ENCODE results near the gene SRRD.
A peak's percentile ranks its signal among the peaks of the same experiment; 100 is the strongest.

Gene SRRD

GRCh38 chr22:26463101-26463661 is 20.5 kb upstream of the SRRD start:
- TF ChIP-seq CTCF (conservative IDR thresholded peaks at IDR 0.05; ENCODE audit: low read depth) = no peak
- POLR2A ChIA-PET (ENCODE audit: low non-redundant PET) = no interaction called here
- CTCF ChIA-PET = interaction anchor here (0.6 kb wide), 1 partner anchor 1219 kb away, joined by 3 read pairs; no protein-coding TSS in a partner anchor
- DNase-seq (ENCODE audit: low spot score) = no peak
- H3K27ac ChIP-seq = peak overlapping the region; percentile 57; the same call in 1 of the 2 replicates

- peak overlapping the region; percentile 57; the same call in 1 of the 2 replicates for H3K27ac ChIP-seq
- POLR2A ChIA-PET (ENCODE audit: low non-redundant PET) = no interaction called here
- DNase-seq (ENCODE audit: low spot score) = no peak
- CTCF ChIA-PET = no interaction called here
- no peak for TF ChIP-seq CTCF (conservative IDR thresholded peaks at IDR 0.05; ENCODE audit: low read depth)
Observed at GRCh38 chr22:26463688-26464087, 20.0 kb upstream of the SRRD start.

- ChIA-PET CTCF (no interaction called here), POLR2A (ENCODE audit: low non-redundant PET) (no interaction called here)
- no peak for TF ChIP-seq CTCF (conservative IDR thresholded peaks at IDR 0.05; ENCODE audit: low read depth)
- peak overlapping the region; percentile 57 for H3K27ac ChIP-seq
- DNase-seq (ENCODE audit: low spot score) = no peak
Observed at GRCh38 chr22:26464312-26464711, 19.4 kb upstream of the SRRD start.

- POLR2A ChIA-PET (ENCODE audit: low non-redundant PET) = no interaction called here
- CTCF ChIA-PET = no interaction called here
- TF ChIP-seq CTCF (conservative IDR thresholded peaks at IDR 0.05; ENCODE audit: low read depth) = no peak
- H3K27ac ChIP-seq = no peak overlapping the region
- no peak for DNase-seq (ENCODE audit: low spot score)
Observed at GRCh38 chr22:26466196-26466595, 17.5 kb upstream of the SRRD start.

- peak overlapping the region; percentile 84 for H3K27ac ChIP-seq
- ChIA-PET CTCF (interaction anchor here (0.5 kb wide), 1 partner anchor 90 kb away, joined by 3 read pairs; no protein-coding TSS in a partner anchor), POLR2A (ENCODE audit: low non-redundant PET) (interaction anchor here (1.2 kb wide), 1 partner anchor 13 kb away, joined by 3 read pairs; the partner anchor contains the start of genes HPS4 and SRRD)
- no peak for TF ChIP-seq CTCF (conservative IDR thresholded peaks at IDR 0.05; ENCODE audit: low read depth)
- no peak for DNase-seq (ENCODE audit: low spot score)
Observed at GRCh38 chr22:26470807-26471206, 12.9 kb upstream of the SRRD start.

- TF ChIP-seq CTCF (conservative IDR thresholded peaks at IDR 0.05; ENCODE audit: low read depth) = no peak
Observed at GRCh38 chr22:26471522-26471921, 12.2 kb upstream of the SRRD start.

More at GRCh38 chr22:26471522-26471921, 12.2 kb upstream of the SRRD start:
- H3K27ac ChIP-seq = peak overlapping the region; percentile 84
- DNase-seq (ENCODE audit: low spot score) = peak; percentile 91
- ChIA-PET CTCF (no interaction called here), POLR2A (ENCODE audit: low non-redundant PET) (interaction anchor here (0.6 to 1.2 kb wide), 2 partner anchors 12 to 34 kb away, joined by 3 read pairs; partner anchors contain the start of genes HPS4 and SRRD)
